ENCODE results near the gene SPTSSB.

DNA sequence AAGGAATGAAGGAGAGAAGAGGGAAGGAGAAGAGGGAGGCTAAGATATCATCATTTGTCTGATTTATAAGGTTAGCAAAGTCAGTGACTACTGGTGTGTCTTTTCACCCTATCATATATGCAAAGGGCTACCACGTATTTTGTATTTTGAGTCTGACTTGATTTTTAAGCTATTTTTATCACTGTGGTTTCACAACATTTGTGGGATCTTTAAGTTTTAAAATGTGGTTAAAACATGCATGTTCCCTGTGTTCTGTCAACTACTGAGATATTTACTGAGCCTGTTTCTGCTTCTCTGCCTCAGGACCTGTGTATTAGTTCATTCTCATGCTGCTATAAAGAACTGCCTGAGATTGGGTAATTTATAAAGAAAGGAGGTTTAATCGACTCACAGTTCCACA, 22.5 kb upstream of the SPTSSB start:
- TF ChIP-seq, protein P1, sequence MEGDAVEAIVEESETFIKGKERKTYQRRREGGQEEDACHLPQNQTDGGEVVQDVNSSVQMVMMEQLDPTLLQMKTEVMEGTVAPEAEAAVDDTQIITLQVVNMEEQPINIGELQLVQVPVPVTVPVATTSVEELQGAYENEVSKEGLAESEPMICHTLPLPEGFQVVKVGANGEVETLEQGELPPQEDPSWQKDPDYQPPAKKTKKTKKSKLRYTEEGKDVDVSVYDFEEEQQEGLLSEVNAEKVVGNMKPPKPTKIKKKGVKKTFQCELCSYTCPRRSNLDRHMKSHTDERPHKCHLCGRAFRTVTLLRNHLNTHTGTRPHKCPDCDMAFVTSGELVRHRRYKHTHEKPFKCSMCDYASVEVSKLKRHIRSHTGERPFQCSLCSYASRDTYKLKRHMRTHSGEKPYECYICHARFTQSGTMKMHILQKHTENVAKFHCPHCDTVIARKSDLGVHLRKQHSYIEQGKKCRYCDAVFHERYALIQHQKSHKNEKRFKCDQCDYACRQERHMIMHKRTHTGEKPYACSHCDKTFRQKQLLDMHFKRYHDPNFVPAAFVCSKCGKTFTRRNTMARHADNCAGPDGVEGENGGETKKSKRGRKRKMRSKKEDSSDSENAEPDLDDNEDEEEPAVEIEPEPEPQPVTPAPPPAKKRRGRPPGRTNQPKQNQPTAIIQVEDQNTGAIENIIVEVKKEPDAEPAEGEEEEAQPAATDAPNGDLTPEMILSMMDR (IDR thresholded peaks at IDR 0.05) = no peak
- no peak for TF ChIP-seq POLR2A (IDR thresholded peaks at IDR 0.05)
